H9 (cell line): ENCODE measurements around the gene CD93. TPM values are rescaled to one million over a fixed set of nuclear protein-coding genes. Genes with fewer than 3 reads are reported as not detected.

ENCODE experiments used
- DNase-seq: peaks from one replicate; pipeline ENCODE4 v3.0.0-alpha.2; 2017
- H2AFZ ChIP-seq: one replicate; pipeline ENCODE4 v1.6.1; 2013; ENCODE audit warnings: mild to moderate bottlenecking, low read length, control low read depth, moderate library complexity
- H2AK5ac ChIP-seq: 2 replicates; pipeline ENCODE4 v1.6.1; 2013; ENCODE audit warnings: low read length, control low read depth, mixed read lengths; ENCODE audit not compliant: insufficient read length
- H2BK120ac ChIP-seq: one replicate; pipeline ENCODE4 v1.6.1; 2013; ENCODE audit warnings: low read depth, mild to moderate bottlenecking, low read length, control low read depth, inconsistent platforms; ENCODE audit not compliant: poor library complexity, severe bottlenecking
- H2BK12ac ChIP-seq: 2 replicates; pipeline ENCODE4 v1.6.1; 2013; ENCODE audit warnings: low read length, control low read depth, mixed read lengths, low read depth; ENCODE audit not compliant: insufficient read length
- H2BK15ac ChIP-seq: 2 replicates; pipeline ENCODE4 v1.6.1; 2013; ENCODE audit warnings: low read depth, low read length, control low read depth
- H2BK20ac ChIP-seq: one replicate; pipeline ENCODE4 v1.6.1; 2013; ENCODE audit warnings: low read depth, mild to moderate bottlenecking, low read length, control low read depth, inconsistent platforms; ENCODE audit not compliant: poor library complexity, severe bottlenecking
- H2BK5ac ChIP-seq: 2 replicates; pipeline ENCODE4 v1.6.1; 2013; ENCODE audit warnings: low read length, control low read depth, mixed read lengths; ENCODE audit not compliant: insufficient read length
- H3K14ac ChIP-seq: 2 replicates; pipeline ENCODE4 v1.6.1; 2013; ENCODE audit warnings: low read length, control low read depth; ENCODE audit not compliant: insufficient read depth
- H3K18ac ChIP-seq: 2 replicates; pipeline ENCODE4 v1.6.1; 2013; ENCODE audit warnings: low read depth, mild to moderate bottlenecking, mixed read lengths, low read length, control low read depth; ENCODE audit not compliant: insufficient read length
- H3K23ac ChIP-seq: 2 replicates; pipeline ENCODE4 v1.6.1; 2013; ENCODE audit warnings: low read length, control low read depth, mixed read lengths, low read depth; ENCODE audit not compliant: insufficient read length
- H3K23me2 ChIP-seq: 2 replicates; pipeline ENCODE4 v1.6.1; 2013; ENCODE audit warnings: low read depth, mild to moderate bottlenecking, mixed read lengths, low read length, control low read depth; ENCODE audit not compliant: insufficient read length, poor library complexity, severe bottlenecking
- H3K27ac ChIP-seq: 2 replicates; pipeline ENCODE4 v1.5.1; 2013; ENCODE audit warnings: low read length, control low read depth, mixed read lengths, low read depth; ENCODE audit not compliant: insufficient read length
- H3K27me3 ChIP-seq: 2 replicates; pipeline ENCODE4 v1.6.1; 2013; ENCODE audit warnings: low read length, control low read depth, inconsistent platforms; ENCODE audit not compliant: insufficient read depth
- H3K4ac ChIP-seq: 2 replicates; pipeline ENCODE4 v1.6.1; 2013; ENCODE audit warnings: low read depth, mild to moderate bottlenecking, control low read depth, inconsistent platforms, low read length, moderate library complexity
- H3K4me1 ChIP-seq: 2 replicates; pipeline ENCODE4 v1.6.1; 2013; ENCODE audit warnings: low read length, control low read depth, inconsistent platforms; ENCODE audit not compliant: insufficient read depth
- H3K4me2 ChIP-seq: 2 replicates; pipeline ENCODE4 v1.6.1; 2013; ENCODE audit warnings: low read length, control low read depth, mixed read lengths; ENCODE audit not compliant: insufficient read length, insufficient read depth
- H3K56ac ChIP-seq: 2 replicates; pipeline ENCODE4 v1.6.1; 2013; ENCODE audit warnings: low read depth, mild to moderate bottlenecking, mixed read lengths, low read length, control low read depth; ENCODE audit not compliant: insufficient read length
- H3K79me1 ChIP-seq: 2 replicates; pipeline ENCODE4 v1.6.1; 2013; ENCODE audit warnings: low read depth, mild to moderate bottlenecking, moderate library complexity, low read length, control low read depth, inconsistent platforms; ENCODE audit not compliant: insufficient read depth, poor library complexity, severe bottlenecking
- H3K79me2 ChIP-seq: 2 replicates; pipeline ENCODE4 v1.6.1; 2013; ENCODE audit warnings: low read length, control low read depth, inconsistent platforms; ENCODE audit not compliant: insufficient read depth
- H3K9ac ChIP-seq: 2 replicates; pipeline ENCODE4 v1.6.1; 2013; ENCODE audit warnings: low read length, control low read depth, mixed read lengths; ENCODE audit not compliant: insufficient read length; ENCODE audit errors: extremely low read depth
- H3K9me3 ChIP-seq: one replicate; pipeline ENCODE4 v1.6.1; 2013; ENCODE audit warnings: low read depth, low read length, inconsistent platforms; ENCODE audit not compliant: control insufficient read depth
- H3T11ph ChIP-seq: one replicate; pipeline ENCODE4 v1.6.1; 2013; ENCODE audit warnings: mild to moderate bottlenecking, low read length, control low read depth, inconsistent platforms
- H4K20me1 ChIP-seq: one replicate; pipeline ENCODE4 v1.6.1; 2013; ENCODE audit not compliant: control insufficient read depth, insufficient read length, insufficient read depth
- H4K5ac ChIP-seq: 2 replicates; pipeline ENCODE4 v1.6.1; 2013; ENCODE audit warnings: low read depth, mild to moderate bottlenecking, mixed read lengths, low read length, control low read depth; ENCODE audit not compliant: insufficient read length
- H4K8ac ChIP-seq: replicated peaks from 2 replicates; pipeline ENCODE4 v1.6.1; 2013; ENCODE audit warnings: low read length, control low read depth, mixed read lengths, low read depth; ENCODE audit not compliant: insufficient read length
- H4K91ac ChIP-seq: 2 replicates; pipeline ENCODE4 v1.6.1; 2013; ENCODE audit warnings: low read depth, mild to moderate bottlenecking, moderate library complexity, mixed read lengths, low read length, control low read depth; ENCODE audit not compliant: insufficient read length
- H3K27ac Mint-ChIP-seq, 3 experiments: 2 replicates in 2 of 3; 3 replicates in 1 of 3; pipeline ENCODE4 v1.8.0; 2020 to 2021; ENCODE audit warnings: mixed read lengths in 3 of 3, mild to moderate bottlenecking in 1 of 3, moderate library complexity in 1 of 3
- H3K27me3 Mint-ChIP-seq: 2 replicates; pipeline ENCODE4 v1.8.0; 2021; ENCODE audit warnings: low read depth, mild to moderate bottlenecking, moderate library complexity, mixed read lengths
- H3K36me3 Mint-ChIP-seq, 3 experiments: 2 replicates in 2 of 3; 3 replicates in 1 of 3; pipeline ENCODE4 v1.8.0; 2020 to 2021; ENCODE audit warnings: low read depth in 3 of 3, mixed read lengths in 3 of 3; ENCODE audit not compliant: insufficient read depth in 1 of 3
- H3K4me1 Mint-ChIP-seq, 2 experiments: 2 replicates each; pipeline ENCODE4 v1.8.0; 2020; ENCODE audit warnings: mixed read lengths in 2 of 2
- H3K4me3 Mint-ChIP-seq, 2 experiments: 2 replicates in 1 of 2; 3 replicates in 1 of 2; pipeline ENCODE4 v1.8.0; 2020 to 2021; ENCODE audit warnings: mild to moderate bottlenecking in 2 of 2, mixed read lengths in 2 of 2, moderate library complexity in 1 of 2
- H3K9me3 Mint-ChIP-seq, 2 experiments: 2 replicates in 1 of 2; 3 replicates in 1 of 2; pipeline ENCODE4 v1.8.0; 2020; ENCODE audit warnings: mild to moderate bottlenecking in 2 of 2, mixed read lengths in 2 of 2, moderate library complexity in 1 of 2
- CTCF ChIP-seq: fragments of 200-600 bp; sonication (generic); conservative IDR thresholded peaks from 3 replicates; pipeline ENCODE4 v1.8.0; 2021; ENCODE audit warnings: antibody characterized with exemption, mild to moderate bottlenecking
- WGBS: extraction: QIAGEN DNeasy Blood & Tissue Kit; methylation state at CpG from one replicate; pipeline ENCODE4 v1.1.7; 2013; ENCODE audit warnings: missing lambda C conversion rate, low lambda C conversion rate, mixed read lengths; ENCODE audit not compliant: insufficient read length; ENCODE audit errors: extremely low coverage; 5-methylcytosine and 5-hydroxymethylcytosine counted together
- total RNA-seq: library from RNA; stranded (reverse); gene quantifications from 2 replicates; pipeline ENCODE4 v1.2.1, GENCODE V29; 2021

CD93 gene
- total RNA-seq, 1 experiment from 2014 or later = not detected

GRCh38 chr20:23094927-23095326, 8.8 kb upstream of the CD93 start:
- Histone ChIP-seq H4K91ac (no peak overlapping the region), H2AFZ (no peak overlapping the region), H2BK120ac (no peak overlapping the region), H2BK20ac (no peak overlapping the region), H3K4me2 (no peak overlapping the region), H3K23me2 (no peaks in the 10 kb centered on the region), H3K9me3 (no peaks in the 10 kb centered on the region), H4K20me1 (no peaks in the 10 kb centered on the region), H3K79me2 (no peaks in the 10 kb centered on the region), H3K56ac (no peak overlapping the region), H3K4me1 (no peaks in the 10 kb centered on the region), H3K18ac (no peak overlapping the region), H2BK5ac (no peak overlapping the region), H3K27ac (no peak overlapping the region), H4K8ac (no peak overlapping the region), H3K14ac (no peak overlapping the region), H2BK15ac (no peak overlapping the region), H3K9ac (no peak overlapping the region), H3K4ac (no peak overlapping the region), H2BK12ac (no peak overlapping the region), H2AK5ac (no peak overlapping the region), H3T11ph (no peak overlapping the region), H3K79me1 (no peaks in the 10 kb centered on the region), H4K5ac (no peak overlapping the region), H3K27me3 (no peaks in the 10 kb centered on the region), H3K23ac (no peak overlapping the region)
- H3K9me3 Mint-ChIP-seq = no peaks in the 10 kb centered on the region
- H3K36me3 Mint-ChIP-seq = no peaks in the 10 kb centered on the region
- H3K27me3 Mint-ChIP-seq = peaks cover 8% of the 10 kb centered on the region; the same call in 1 of the 2 replicates
- peaks cover 17 to 23% of the 10 kb centered on the region in 2 experiments for H3K4me1 Mint-ChIP-seq
- no CpG with 5 or more reads among the region's 8 CpGs for WGBS
- DNase-seq = no peak
- no peak overlapping the region for H3K4me3 Mint-ChIP-seq
- H3K27ac Mint-ChIP-seq = no peak overlapping the region
- no peak for TF ChIP-seq CTCF
